RWPE2 (cell line): ENCODE results near the gene LARGE1.

Experiments
- ATAC-seq: fragments of 200-7000 bp; cut with Tn5 transposase; 3 replicates; pipeline ENCODE4 v1.9.1; 2021; ENCODE audit warnings: low read depth
- DNase-seq: peaks from one replicate; pipeline ENCODE4 v3.0.0-alpha.2; 2020; ENCODE audit warnings: low spot score
- H3K27ac ChIP-seq: fragments of 450-650 bp; 2 replicates; pipeline ENCODE4 v1.5.1; 2017; ENCODE audit warnings: mild to moderate bottlenecking; ENCODE audit not compliant: poor library complexity, severe bottlenecking
- H3K27me3 ChIP-seq: fragments of 250-450 bp; sonication (Bioruptor Pico); 2 replicates; pipeline ENCODE4 v1.5.1; 2021; ENCODE audit warnings: mild to moderate bottlenecking, moderate library complexity; ENCODE audit not compliant: insufficient read depth, poor library complexity, severe bottlenecking
- H3K36me3 ChIP-seq: fragments of 250-450 bp; sonication (Bioruptor Pico); 2 replicates; pipeline ENCODE4 v1.5.1; 2020; ENCODE audit warnings: low read depth, mild to moderate bottlenecking, moderate library complexity
- H3K4me1 ChIP-seq: fragments of 250-450 bp; sonication (Bioruptor Pico); 2 replicates; pipeline ENCODE4 v1.5.1; 2021; ENCODE audit warnings: mild to moderate bottlenecking, moderate library complexity; ENCODE audit not compliant: insufficient read depth, poor library complexity, severe bottlenecking
- H3K4me3 ChIP-seq: fragments of 250-450 bp; sonication (Bioruptor Pico); 2 replicates; pipeline ENCODE4 v1.5.1; 2021; ENCODE audit warnings: mild to moderate bottlenecking, moderate library complexity; ENCODE audit not compliant: severe bottlenecking
- H3K9me3 ChIP-seq: fragments of 250-450 bp; sonication (Bioruptor Pico); 2 replicates; pipeline ENCODE4 v1.5.1; 2021; ENCODE audit warnings: mild to moderate bottlenecking, moderate library complexity; ENCODE audit not compliant: severe bottlenecking
- CTCF ChIP-seq: fragments of 450-650 bp; IDR thresholded peaks from one replicate; pipeline ENCODE4 v1.5.1; 2017; ENCODE audit warnings: mild to moderate bottlenecking, moderate library complexity; ENCODE audit not compliant: poor library complexity, severe bottlenecking

The LARGE1 gene

GRCh38 chr22:33606504-33606903 lies 313.8 kb downstream of the LARGE1 start:
- no peaks in the 10 kb centered on the region for H3K4me1 ChIP-seq
- no peaks in the 10 kb centered on the region for H3K27me3 ChIP-seq
- H3K4me3 ChIP-seq: no peak overlapping the region
- no peak for TF ChIP-seq CTCF
- ATAC-seq (no peak), DNase-seq (no peak)
- no peak overlapping the region for H3K27ac ChIP-seq
- H3K9me3 ChIP-seq: no peaks in the 10 kb centered on the region
- no peaks in the 10 kb centered on the region for H3K36me3 ChIP-seq

GRCh38 chr22:33605666-33606065 lies 314.6 kb downstream of the LARGE1 start:
- no peak for ATAC-seq

GRCh38 chr22:33605221-33605620 lies 315.1 kb downstream of the LARGE1 start:
- Histone ChIP-seq H3K4me3 (no peak overlapping the region), H3K9me3 (no peaks in the 10 kb centered on the region), H3K27ac (no peak overlapping the region), H3K27me3 (no peaks in the 10 kb centered on the region), H3K4me1 (no peaks in the 10 kb centered on the region), H3K36me3 (no peaks in the 10 kb centered on the region)
- ATAC-seq: no peak
- no peak for TF ChIP-seq CTCF
- no peak for DNase-seq

More at GRCh38 chr22:33605666-33606065, 314.6 kb downstream of the LARGE1 start:
- TF ChIP-seq CTCF: no peak
- DNase-seq: no peak
- Histone ChIP-seq H3K27me3 (no peaks in the 10 kb centered on the region), H3K4me3 (no peak overlapping the region), H3K27ac (no peak overlapping the region), H3K9me3 (no peaks in the 10 kb centered on the region), H3K36me3 (no peaks in the 10 kb centered on the region), H3K4me1 (no peaks in the 10 kb centered on the region)

GRCh38 chr22:33601062-33601461 lies 319.2 kb downstream of the LARGE1 start:
- Histone ChIP-seq H3K27ac (no peak overlapping the region), H3K9me3 (no peaks in the 10 kb centered on the region), H3K36me3 (no peaks in the 10 kb centered on the region), H3K4me1 (no peaks in the 10 kb centered on the region), H3K27me3 (no peaks in the 10 kb centered on the region), H3K4me3 (no peak overlapping the region)
- no peak for TF ChIP-seq CTCF
- DNase-seq: no peak
- no peak for ATAC-seq

- no peaks in the 10 kb centered on the region for H3K27me3 ChIP-seq
- no peak overlapping the region for H3K27ac ChIP-seq
- TF ChIP-seq CTCF: no peak
- H3K4me1 ChIP-seq: no peaks in the 10 kb centered on the region
- H3K4me3 ChIP-seq: no peak overlapping the region
- ATAC-seq (no peak), DNase-seq (no peak)
- no peaks in the 10 kb centered on the region for H3K36me3 ChIP-seq
- H3K9me3 ChIP-seq: no peaks in the 10 kb centered on the region
Measured at GRCh38 chr22:33600595-33600994, 319.7 kb downstream of the LARGE1 start.
